GM19238 (cell line): ENCODE results near the gene PCDHGA1.
"Not testable (repeated sequence)": the region's sequence is repeated elsewhere in the genome, so short reads cannot be mapped to it uniquely, and the experiment has no call there.

ENCODE experiments used
- DNase-seq: peaks from one replicate; pipeline ENCODE4 v3.0.0; 2011; ENCODE audit warnings: low spot score; ENCODE audit not compliant: insufficient read length

PCDHGA1 gene

DNA sequence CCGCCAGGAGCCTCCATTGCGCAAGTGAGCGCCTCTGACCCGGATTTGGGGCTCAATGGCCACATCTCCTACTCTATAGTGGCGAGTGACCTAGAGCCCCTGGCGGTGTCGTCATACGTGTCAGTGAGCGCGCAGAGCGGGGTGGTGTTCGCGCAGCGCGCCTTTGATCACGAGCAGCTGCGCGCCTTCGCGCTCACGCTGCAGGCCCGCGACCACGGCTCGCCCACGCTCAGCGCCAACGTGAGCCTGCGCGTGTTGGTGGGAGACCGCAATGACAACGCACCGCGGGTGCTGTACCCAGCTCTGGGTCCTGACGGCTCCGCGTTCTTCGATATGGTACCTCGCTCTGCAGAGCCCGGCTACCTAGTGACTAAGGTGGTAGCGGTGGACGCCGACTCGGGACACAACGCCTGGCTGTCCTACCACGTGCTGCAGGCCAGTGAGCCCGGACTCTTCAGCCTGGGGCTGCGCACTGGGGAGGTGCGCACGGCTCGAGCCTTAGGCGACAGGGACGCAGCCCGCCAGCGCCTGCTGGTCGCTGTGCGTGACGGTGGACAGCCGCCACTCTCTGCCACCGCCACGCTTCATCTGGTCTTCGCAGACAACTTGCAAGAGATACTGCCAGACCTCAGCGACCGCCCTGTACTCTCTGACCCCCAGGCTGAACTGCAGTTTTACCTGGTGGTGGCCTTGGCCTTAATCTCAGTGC lies 79.4 kb downstream of the PCDHGA1 start:
- no peak for DNase-seq

DNA sequence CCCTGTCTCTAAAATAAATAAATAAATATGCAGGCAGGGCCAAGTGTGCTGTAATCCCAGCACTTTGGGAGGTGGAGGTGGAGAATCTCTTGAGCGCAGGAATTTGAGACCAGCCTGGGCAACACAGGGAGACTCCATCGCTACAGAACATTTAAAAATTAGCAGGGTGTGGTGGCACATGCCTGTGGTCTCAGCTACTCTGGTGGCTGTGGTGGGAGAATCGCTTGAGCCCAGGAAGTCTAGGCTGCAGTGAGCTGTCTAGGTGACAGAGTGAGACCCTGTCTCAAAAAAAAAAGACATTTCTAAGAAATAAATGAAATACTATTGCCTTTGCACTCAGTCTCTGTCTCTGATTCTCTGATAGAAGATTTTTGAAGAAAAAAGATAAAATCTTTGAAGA lies 81.3 kb downstream of the PCDHGA1 start:
- no peak for DNase-seq

DNA sequence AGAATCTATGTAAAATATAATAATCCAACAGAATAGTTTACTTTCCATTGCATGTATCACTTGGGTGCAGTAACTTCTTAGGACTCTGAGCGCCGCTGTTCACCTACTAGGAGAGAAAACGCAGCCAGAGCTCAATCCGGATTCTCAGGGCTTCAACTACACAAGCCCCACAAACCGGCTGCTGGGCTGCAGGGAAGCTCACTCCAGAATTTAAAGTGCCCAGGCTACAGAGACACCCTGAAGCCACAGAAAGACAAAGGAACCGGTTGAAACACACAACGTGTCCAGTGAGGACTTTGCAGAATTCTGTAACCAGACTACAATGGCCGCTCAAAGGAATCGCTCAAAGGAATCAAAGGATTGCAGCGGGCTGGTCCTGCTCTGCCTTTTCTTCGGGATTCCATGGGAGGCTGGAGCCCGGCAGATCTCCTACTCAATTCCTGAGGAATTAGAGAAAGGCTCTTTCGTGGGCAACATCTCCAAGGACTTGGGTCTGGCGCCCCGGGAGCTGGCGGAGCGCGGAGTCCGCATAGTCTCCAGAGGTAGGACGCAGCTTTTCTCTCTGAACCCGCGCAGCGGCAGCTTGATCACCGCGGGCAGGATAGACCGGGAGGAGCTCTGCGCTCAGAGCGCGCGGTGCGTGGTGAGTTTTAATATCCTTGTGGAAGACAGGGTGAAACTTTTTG lies 82.7 kb downstream of the PCDHGA1 start, which contains the start of gene PCDHGA10:
Gene PCDHGA10 (plus strand): TSS at position 134 of the 686 bp plus-strand sequence. CDS start 189 bp downstream, at position 323.
- peak; percentile 55 for DNase-seq

DNA sequence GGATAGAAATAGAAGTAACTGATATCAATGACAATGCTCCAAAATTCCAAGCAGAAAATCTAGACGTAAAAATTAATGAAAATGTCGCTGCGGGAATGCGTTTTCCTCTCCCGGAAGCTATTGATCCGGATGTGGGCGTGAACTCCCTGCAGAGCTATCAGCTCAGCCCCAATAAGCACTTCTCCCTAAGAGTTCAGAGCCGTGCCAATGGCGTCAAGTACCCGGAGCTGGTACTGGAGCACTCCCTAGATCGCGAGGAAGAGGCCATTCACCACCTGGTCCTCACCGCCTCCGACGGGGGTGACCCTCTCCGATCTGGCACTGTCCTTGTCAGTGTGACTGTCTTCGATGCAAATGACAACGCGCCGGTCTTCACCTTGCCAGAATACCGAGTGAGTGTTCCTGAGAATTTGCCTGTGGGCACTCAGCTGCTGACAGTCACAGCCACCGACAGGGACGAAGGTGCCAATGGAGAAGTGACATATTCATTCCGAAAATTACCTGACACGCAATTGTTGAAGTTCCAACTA lies 83.3 kb downstream of the PCDHGA1 start:
- DNase-seq = no peak

DNA sequence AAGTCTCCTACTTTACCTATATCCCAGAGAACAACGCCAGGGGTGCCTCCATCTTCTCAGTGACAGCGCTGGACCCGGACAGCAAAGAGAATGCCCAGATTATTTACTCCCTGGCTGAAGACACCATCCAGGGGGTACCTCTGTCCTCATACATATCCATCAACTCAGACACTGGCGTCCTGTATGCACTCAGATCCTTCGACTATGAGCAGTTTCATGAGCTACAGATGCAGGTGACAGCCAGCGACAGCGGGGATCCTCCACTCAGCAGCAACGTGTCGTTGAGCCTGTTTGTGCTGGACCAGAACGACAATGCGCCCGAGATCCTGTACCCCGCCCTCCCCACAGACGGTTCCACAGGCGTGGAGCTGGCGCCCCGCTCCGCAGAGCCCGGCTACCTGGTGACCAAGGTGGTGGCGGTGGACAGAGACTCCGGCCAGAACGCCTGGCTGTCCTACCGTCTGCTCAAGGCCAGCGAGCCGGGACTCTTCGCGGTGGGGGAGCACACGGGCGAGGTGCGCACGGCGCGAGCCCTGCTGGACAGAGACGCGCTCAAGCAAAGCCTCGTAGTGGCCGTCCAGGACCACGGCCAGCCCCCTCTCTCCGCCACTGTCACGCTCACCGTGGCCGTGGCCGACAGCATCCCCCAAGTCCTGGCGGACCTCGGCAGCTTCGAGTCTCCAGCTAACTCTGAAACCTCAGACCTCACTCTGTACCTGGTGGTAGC lies 84.4 kb downstream of the PCDHGA1 start:
- DNase-seq = not testable (repeated sequence)

DNA sequence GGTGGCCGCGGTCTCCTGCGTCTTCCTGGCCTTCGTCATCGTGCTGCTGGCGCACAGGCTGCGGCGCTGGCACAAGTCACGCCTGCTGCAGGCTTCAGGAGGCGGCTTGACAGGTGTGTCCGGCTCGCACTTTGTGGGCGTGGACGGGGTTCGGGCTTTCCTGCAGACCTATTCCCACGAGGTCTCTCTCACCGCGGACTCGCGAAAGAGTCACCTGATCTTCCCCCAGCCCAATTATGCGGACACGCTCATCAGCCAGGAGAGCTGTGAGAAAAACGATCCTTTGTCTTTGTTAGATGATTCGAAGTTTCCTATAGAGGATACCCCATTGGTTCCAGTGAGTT lies 84.9 kb downstream of the PCDHGA1 start:
- not testable (repeated sequence) for DNase-seq

DNA sequence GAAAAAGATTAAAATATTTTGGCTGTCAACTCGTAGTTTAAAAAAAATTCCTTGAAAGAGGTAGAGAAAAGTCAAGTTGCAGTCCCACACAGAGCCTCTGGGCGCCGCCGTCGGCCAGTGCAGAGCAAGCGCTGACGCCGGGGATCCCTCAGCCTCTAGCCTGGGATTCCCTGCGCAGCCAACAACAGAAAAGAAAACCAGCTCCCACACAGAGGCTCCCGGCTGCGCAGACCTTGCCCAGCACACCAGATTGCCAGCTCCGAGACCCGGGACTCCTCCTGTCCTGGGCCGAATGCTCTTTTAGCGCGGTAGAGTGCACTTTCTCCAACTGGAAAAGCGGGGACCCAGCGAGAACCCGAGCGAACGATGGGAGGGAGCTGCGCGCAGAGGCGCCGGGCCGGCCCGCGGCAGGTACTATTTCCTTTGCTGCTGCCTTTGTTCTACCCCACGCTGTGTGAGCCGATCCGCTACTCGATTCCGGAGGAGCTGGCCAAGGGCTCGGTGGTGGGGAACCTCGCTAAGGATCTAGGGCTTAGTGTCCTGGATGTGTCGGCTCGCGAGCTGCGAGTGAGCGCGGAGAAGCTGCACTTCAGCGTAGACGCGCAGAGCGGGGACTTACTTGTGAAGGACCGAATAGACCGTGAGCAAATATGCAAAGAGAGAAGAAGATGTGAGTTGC lies 87.3 kb downstream of the PCDHGA1 start, which contains the start of gene PCDHGB7:
Gene PCDHGB7 (plus strand): TSS at position 184 of the 679 bp plus-strand sequence. CDS start 183 bp downstream, at position 367.
- DNase-seq = peak; percentile 53

DNA sequence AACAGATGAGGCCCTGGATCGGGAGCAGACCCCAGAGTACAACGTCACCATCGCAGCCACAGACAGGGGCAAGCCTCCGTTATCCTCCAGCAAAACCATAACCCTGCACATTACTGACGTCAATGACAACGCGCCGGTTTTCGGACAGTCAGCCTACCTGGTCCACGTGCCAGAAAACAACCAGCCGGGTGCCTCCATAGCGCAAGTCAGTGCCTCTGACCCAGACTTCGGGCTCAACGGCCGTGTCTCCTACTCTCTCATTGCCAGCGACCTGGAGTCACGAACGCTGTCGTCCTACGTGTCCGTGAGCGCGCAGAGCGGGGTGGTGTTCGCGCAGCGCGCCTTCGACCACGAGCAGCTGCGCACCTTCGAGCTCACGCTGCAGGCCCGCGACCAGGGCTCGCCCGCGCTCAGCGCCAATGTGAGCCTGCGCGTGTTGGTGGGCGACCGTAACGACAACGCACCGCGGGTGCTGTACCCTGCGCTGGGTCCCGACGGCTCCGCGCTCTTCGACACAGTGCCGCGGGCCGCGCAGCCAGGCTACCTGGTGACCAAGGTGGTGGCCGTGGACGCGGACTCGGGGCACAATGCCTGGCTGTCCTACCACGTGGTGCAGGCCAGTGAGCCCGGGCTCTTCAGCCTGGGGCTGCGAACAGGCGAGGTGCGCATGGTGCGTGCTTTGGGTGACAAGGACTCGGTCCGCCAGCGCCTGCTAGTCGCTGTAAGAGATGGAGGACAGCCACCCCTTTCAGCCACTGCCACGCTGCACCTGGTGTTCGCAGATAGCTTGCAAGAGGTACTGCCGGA lies 89.0 kb downstream of the PCDHGA1 start:
- DNase-seq = no peak

DNA sequence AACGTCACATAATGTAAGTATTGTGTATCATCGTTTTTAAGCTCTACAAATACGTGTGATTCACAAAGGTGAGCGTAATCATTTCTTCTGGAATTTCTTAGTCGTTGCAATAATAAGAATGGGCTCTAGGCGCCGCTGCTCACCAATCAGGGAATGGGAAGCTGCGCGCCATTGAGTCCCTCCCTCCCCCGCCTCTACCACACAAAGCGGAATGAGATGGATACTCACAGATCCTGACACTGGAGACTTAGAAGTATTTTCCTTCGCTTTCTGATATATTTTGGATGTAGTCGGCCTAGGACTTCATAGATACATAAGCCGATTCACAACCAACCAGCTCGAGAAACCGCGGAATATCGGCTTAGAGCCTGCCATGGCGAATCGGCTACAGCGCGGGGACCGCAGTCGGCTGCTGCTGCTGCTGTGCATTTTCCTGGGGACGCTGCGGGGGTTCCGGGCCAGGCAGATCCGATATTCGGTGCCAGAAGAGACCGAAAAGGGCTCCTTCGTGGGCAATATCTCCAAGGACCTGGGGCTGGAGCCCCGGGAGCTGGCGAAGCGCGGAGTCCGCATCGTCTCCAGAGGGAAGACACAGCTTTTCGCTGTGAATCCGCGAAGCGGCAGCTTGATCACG lies 90.7 kb downstream of the PCDHGA1 start, which contains the start of gene PCDHGA11:
Gene PCDHGA11 (plus strand): TSS at position 197 of the 634 bp plus-strand sequence. CDS start 177 bp downstream, at position 374.
- DNase-seq = no peak

DNA sequence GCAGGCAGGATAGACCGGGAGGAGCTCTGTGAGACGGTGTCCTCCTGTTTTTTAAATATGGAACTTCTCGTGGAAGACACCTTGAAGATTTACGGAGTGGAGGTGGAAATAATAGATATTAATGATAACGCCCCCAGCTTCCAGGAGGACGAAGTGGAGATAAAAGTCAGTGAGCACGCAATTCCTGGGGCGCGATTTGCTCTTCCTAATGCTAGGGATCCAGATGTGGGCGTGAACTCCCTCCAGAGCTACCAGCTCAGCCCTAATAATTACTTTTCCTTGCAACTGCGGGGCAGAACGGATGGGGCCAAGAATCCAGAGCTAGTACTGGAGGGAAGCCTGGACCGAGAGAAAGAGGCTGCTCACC lies 91.2 kb downstream of the PCDHGA1 start:
- DNase-seq = no peak

DNA sequence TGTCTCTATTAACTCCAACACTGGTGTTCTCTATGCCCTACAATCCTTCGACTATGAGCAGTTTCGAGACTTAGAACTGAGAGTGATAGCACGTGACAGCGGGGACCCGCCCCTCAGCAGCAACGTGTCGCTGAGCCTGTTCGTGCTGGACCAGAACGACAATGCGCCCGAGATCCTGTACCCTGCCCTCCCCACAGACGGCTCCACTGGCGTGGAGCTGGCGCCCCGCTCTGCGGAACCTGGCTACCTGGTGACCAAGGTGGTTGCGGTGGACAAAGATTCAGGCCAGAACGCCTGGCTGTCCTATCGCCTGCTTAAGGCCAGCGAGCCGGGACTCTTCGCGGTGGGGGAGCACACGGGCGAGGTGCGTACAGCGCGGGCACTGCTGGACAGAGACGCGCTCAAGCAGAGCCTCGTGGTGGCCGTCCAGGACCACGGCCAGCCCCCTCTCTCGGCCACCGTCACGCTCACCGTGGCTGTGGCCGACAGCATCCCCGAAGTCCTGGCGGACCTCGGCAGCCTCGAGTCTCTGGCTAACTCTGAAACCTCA lies 92.5 kb downstream of the PCDHGA1 start:
- DNase-seq = no peak

DNA sequence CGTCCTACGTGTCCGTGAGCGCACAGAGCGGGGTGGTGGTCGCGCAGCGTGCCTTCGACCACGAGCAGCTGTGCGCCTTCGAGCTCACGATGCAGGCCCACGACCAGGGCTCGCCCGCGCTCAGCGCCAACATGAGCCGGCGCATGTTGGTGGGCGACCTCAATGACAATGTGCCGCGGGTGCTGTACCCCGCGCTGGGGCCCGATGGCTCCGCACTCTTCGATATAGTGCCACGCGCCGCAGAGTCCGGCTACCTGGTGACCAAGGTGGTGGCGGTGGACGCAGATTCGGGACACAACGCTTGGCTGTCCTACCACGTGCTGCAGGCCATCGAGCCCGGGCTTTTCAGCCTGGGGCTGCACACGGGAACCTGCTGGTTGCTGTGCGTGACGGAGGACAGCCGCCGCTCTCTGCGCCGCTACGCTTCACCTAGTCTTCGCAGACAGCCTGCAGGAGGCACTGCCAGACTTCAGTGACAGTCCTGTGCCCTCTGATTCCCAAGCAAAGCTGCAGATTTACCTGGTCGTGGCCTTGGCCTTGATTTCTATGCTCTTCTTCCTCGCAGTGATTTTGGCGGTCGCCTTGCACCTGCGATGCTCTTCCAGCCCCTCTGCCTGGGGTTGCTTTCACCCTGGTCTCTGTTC lies 97.6 kb downstream of the PCDHGA1 start:
- no peak for DNase-seq

DNA sequence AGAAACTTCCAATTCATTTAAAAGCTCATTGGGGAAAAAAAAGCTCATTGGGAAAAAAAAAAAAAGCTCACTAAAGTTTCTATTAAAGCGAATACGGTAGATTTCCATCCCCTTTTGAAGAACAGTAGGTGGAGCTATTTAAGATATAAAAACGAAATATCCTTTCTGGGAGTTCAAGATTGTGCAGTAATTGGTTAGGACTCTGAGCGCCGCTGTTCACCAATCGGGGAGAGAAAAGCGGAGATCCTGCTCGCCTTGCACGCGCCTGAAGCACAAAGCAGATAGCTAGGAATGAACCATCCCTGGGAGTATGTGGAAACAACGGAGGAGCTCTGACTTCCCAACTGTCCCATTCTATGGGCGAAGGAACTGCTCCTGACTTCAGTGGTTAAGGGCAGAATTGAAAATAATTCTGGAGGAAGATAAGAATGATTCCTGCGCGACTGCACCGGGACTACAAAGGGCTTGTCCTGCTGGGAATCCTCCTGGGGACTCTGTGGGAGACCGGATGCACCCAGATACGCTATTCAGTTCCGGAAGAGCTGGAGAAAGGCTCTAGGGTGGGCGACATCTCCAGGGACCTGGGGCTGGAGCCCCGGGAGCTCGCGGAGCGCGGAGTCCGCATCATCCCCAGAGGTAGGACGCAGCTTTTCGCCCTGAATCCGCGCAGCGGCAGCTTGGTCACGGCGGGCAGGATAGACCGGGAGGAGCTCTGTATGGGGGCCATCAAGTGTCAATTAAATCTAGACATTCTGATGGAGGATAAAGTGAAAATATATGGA lies 100.2 kb downstream of the PCDHGA1 start, which contains the start of gene PCDHGA12:
Gene PCDHGA12 (plus strand): TSS at position 176 of the 782 bp plus-strand sequence. CDS start 253 bp downstream, at position 429.
- DNase-seq = no peak

DNA sequence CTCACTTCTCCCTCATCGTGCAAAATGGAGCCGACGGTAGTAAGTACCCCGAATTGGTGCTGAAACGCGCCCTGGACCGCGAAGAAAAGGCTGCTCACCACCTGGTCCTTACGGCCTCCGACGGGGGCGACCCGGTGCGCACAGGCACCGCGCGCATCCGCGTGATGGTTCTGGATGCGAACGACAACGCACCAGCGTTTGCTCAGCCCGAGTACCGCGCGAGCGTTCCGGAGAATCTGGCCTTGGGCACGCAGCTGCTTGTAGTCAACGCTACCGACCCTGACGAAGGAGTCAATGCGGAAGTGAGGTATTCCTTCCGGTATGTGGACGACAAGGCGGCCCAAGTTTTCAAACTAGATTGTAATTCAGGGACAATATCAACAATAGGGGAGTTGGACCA lies 101.0 kb downstream of the PCDHGA1 start:
- DNase-seq = no peak

DNA sequence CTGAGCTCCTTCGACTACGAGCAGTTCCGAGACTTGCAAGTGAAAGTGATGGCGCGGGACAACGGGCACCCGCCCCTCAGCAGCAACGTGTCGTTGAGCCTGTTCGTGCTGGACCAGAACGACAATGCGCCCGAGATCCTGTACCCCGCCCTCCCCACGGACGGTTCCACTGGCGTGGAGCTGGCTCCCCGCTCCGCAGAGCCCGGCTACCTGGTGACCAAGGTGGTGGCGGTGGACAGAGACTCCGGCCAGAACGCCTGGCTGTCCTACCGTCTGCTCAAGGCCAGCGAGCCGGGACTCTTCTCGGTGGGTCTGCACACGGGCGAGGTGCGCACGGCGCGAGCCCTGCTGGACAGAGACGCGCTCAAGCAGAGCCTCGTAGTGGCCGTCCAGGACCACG lies 102.0 kb downstream of the PCDHGA1 start:
- DNase-seq = not testable (repeated sequence)

DNA sequence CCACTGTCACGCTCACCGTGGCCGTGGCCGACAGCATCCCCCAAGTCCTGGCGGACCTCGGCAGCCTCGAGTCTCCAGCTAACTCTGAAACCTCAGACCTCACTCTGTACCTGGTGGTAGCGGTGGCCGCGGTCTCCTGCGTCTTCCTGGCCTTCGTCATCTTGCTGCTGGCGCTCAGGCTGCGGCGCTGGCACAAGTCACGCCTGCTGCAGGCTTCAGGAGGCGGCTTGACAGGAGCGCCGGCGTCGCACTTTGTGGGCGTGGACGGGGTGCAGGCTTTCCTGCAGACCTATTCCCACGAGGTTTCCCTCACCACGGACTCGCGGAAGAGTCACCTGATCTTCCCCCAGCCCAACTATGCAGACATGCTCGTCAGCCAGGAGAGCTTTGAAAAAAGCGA lies 102.4 kb downstream of the PCDHGA1 start:
- not testable (repeated sequence) for DNase-seq

DNA sequence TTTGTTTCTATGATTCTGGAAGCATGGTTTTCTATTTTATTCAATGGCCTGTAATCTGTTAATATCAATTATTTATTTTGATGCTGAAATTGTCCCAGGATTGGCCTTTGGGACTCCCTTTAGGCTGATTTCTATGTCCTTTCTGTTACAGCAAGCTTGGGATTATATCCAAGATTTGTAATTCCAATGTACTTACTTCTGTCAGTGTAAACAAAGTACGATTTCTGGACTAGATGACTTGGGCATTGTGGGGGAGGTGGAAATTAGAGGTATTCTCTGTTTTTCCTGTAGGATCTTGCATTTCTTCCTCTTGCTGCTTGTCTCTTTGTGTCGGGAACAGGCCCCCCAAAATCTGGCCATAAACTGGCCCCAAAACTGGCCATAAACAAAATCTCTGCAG lies 103.7 kb downstream of the PCDHGA1 start:
- no peak for DNase-seq

DNA sequence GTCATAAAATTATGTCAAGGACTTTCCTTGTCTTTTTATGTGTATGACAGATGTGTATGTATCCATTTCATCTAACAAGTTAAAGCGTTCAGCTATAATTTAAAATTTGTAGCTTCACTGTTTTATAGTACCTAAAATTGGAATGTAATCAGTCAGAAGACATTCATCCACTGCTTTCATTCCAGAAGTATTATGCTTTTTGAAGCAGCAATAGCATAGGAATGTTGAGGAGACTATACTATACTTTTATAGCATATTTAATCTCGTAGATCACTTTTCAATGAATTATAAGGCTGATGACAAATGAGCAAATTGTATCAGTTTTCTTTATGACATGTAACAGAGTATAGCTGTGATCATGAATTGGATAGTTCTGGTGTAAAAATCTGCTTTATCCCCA lies 106.9 kb downstream of the PCDHGA1 start:
- DNase-seq = no peak
